K562 (cell line): ENCODE data around the gene PCSK6. TPM values are rescaled to one million over a fixed set of nuclear protein-coding genes. Genes with fewer than 3 reads are reported as not detected.

Experiments
- ATAC-seq: fragments of 200-7000 bp; cut with Tn5 transposase; 3 replicates; pipeline ENCODE4 v1.9.1; 2020; ENCODE audit warnings: moderate library complexity
- BruUV-seq: library from RNA; stranded (reverse); fragments of 400-500 nt; replicated peaks from 2 replicates; lab custom pipeline; 2021; lab: Mats Ljungman, UMichigan
- CTCF ChIA-PET: fragments of 300-600 bp; formaldehyde crosslinking; extraction: SDS; loops from one replicate; lab custom pipeline; 2021; ENCODE audit warnings: low intra/inter-chr PET ratio; lab: Yijun Ruan, JAX
- POLR2A ChIA-PET: fragments of 300-600, 350-650 bp; sonication (Branson Sonifier 250); formaldehyde crosslinking; extraction: SDS; loops from one replicate; lab custom pipeline; 2021; ENCODE audit warnings: antibody characterized with exemption, inconsistent platforms; lab: Yijun Ruan, JAX
- DNase-seq, 4 experiments: peaks; one replicate each; pipeline versions ENCODE4 v3.0.0 to v3.0.0-alpha.2; 2011 to 2018; ENCODE audit warnings: low spot score in 3 of 4, mixed read lengths in 3 of 4; ENCODE audit errors: extremely low read depth in 1 of 4
- FAIRE-seq: peaks from 2 replicates; lab custom pipeline; 2011; peaks lifted over from hg19 to GRCh38; lab: Jason Lieb, UNC
- H2AFZ ChIP-seq: 2 replicates; pipeline ENCODE4 v1.6.0; 2011; ENCODE audit warnings: low read depth, low read length, control low read depth, inconsistent platforms
- H3K27ac ChIP-seq: fragments of 200-600 bp; 3 replicates; pipeline ENCODE4 v1.8.0; 2011; ENCODE audit warnings: low read depth, mild to moderate bottlenecking, control low read depth, inconsistent platforms, low read length, moderate library complexity, mixed read lengths; ENCODE audit errors: extremely low read depth
- H3K27me3 ChIP-seq, 2 experiments: fragments of 300-600 bp in 1 of 2; 2 replicates in 1 of 2; 3 replicates in 1 of 2; pipeline versions ENCODE4 v1.6.0 to v1.8.0; 2011; ENCODE audit warnings: inconsistent platforms in 2 of 2, low read length in 2 of 2, mild to moderate bottlenecking in 1 of 2, mixed read lengths in 1 of 2, moderate library complexity in 1 of 2; ENCODE audit not compliant: control insufficient read depth in 2 of 2, insufficient read depth in 2 of 2
- H3K36me3 ChIP-seq: fragments of 300-600 bp; 3 replicates; pipeline ENCODE4 v1.8.0; 2011; ENCODE audit warnings: mild to moderate bottlenecking, low read length, inconsistent platforms; ENCODE audit not compliant: control insufficient read depth, insufficient read depth
- H3K4me1 ChIP-seq, 2 experiments: fragments of 200-600 bp in 1 of 2; replicated peaks in 1 of 2; 2 replicates in 1 of 2; 3 replicates in 1 of 2; pipeline versions ENCODE4 v1.5.1 to v1.8.0; 2011; ENCODE audit warnings: inconsistent platforms in 2 of 2, low read length in 2 of 2, mild to moderate bottlenecking in 1 of 2, mixed read lengths in 1 of 2, moderate library complexity in 1 of 2; ENCODE audit not compliant: control insufficient read depth in 2 of 2, insufficient read depth in 2 of 2
- H3K4me2 ChIP-seq: 2 replicates; pipeline ENCODE4 v1.6.1; 2011; ENCODE audit warnings: low read length, control low read depth, inconsistent platforms, mixed read lengths; ENCODE audit not compliant: insufficient read depth
- H3K4me3 ChIP-seq: fragments of 200-600 bp; sonication (generic), shearing (Covaris generic); 2 replicates; pipeline ENCODE4 v1.5.1; 2016; ENCODE audit warnings: control low read depth, inconsistent platforms
- H3K79me2 ChIP-seq: fragments of 200-600 bp; 3 replicates; pipeline ENCODE4 v1.8.0; 2011; ENCODE audit warnings: low read length, inconsistent platforms; ENCODE audit not compliant: control insufficient read depth, insufficient read depth
- H3K9ac ChIP-seq, 2 experiments: 2 replicates each; pipeline versions ENCODE4 v1.6.0 to v1.6.1; 2011; ENCODE audit warnings: low read depth in 2 of 2, low read length in 2 of 2, control low read depth in 1 of 2, inconsistent platforms in 1 of 2, mild to moderate bottlenecking in 1 of 2, mixed read lengths in 1 of 2; ENCODE audit not compliant: insufficient read depth in 1 of 2
- H3K9me1 ChIP-seq: one replicate; pipeline ENCODE4 v1.6.0; 2011; ENCODE audit warnings: inconsistent platforms, mild to moderate bottlenecking, low read length, moderate library complexity; ENCODE audit not compliant: control insufficient read depth, insufficient read depth
- H3K9me3 ChIP-seq: replicated peaks from 2 replicates; pipeline ENCODE4 v1.5.1; 2011; ENCODE audit warnings: low read depth, low read length, inconsistent platforms; ENCODE audit not compliant: control insufficient read depth, insufficient read depth
- H4K20me1 ChIP-seq: replicated peaks from 2 replicates; pipeline ENCODE4 v1.6.1; 2011; ENCODE audit warnings: low read length, inconsistent platforms, mixed read lengths; ENCODE audit not compliant: control insufficient read depth, insufficient read depth
- ILF3 ChIP-seq: fragments of 450-650 bp; IDR thresholded peaks from 2 replicates; pipeline ENCODE4 v1.6.1; 2018; ENCODE audit warnings: antibody characterized with exemption, mild to moderate bottlenecking, moderate library complexity, borderline replicate concordance
- IRF2 ChIP-seq: sonication (generic); formaldehyde crosslinking; IDR thresholded peaks from 2 replicates; pipeline ENCODE4 v1.8.1; 2022; ENCODE audit warnings: mild to moderate bottlenecking, missing genetic modification reagents
- NR2C1 ChIP-seq, 2 experiments: fragments of 450-650 bp; IDR thresholded peaks; 2 replicates each; pipeline ENCODE4 v1.6.1; 2017; ENCODE audit warnings: mild to moderate bottlenecking in 2 of 2, antibody characterized with exemption in 1 of 2, inconsistent platforms in 1 of 2, missing compliant biosample characterization in 1 of 2, missing genetic modification characterization in 1 of 2
- TCFL5 ChIP-seq: fragments of 250-450 bp; sonication (Bioruptor Pico); conservative IDR thresholded peaks from 2 replicates; pipeline ENCODE4 v1.6.1; 2021; ENCODE audit warnings: mild to moderate bottlenecking, moderate library complexity, matching md5 sums
- ZNF3 ChIP-seq: fragments of 250-450 bp; sonication (Bioruptor Pico); IDR thresholded peaks from 2 replicates; pipeline ENCODE4 v1.5.0; 2021; ENCODE audit warnings: mild to moderate bottlenecking, moderate library complexity
- ZNF707 ChIP-seq: fragments of 250-450 bp; sonication (Bioruptor Pico); conservative IDR thresholded peaks from 2 replicates; pipeline ENCODE4 v1.8.0; 2022; ENCODE audit warnings: inconsistent platforms, mild to moderate bottlenecking, moderate library complexity
- ZNF76 ChIP-seq: fragments of 250-450 bp; sonication (Bioruptor Pico); IDR thresholded peaks from 2 replicates; pipeline ENCODE4 v1.4.0; 2020; ENCODE audit warnings: mild to moderate bottlenecking, moderate library complexity, borderline replicate concordance
- ZNF77 ChIP-seq: fragments of 250-450 bp; sonication (Bioruptor Pico); IDR thresholded peaks from 2 replicates; pipeline ENCODE4 v1.5.0; 2020
- WGBS: fragments of 100-300 bp; shearing (Covaris generic); methylation state at CpG from one replicate; pipeline ENCODE4 v1.1.6; 2016; ENCODE audit warnings: low coverage, mixed read lengths; ENCODE audit not compliant: insufficient coverage; ENCODE audit errors: missing lambda C conversion rate; 5-methylcytosine and 5-hydroxymethylcytosine counted together
- in situ Hi-C: fragments of 300-500 bp; cut with MboI; formaldehyde crosslinking; loops from 4 replicates; pipeline ENCODE4 v1.15.0; 2018; ENCODE audit warnings: inconsistent platforms, mixed read lengths
- intact Hi-C: fragments of 100-400 bp; cut with micrococcal nuclease; formaldehyde crosslinking; loops from 2 replicates; pipeline ENCODE4 v1.14.2; 2022
- polyA plus RNA-seq, 8 experiments: library from polyadenylated mRNA; depleted of rRNA in 4 of 8; stranded (reverse) in 5 of 8; unstranded in 3 of 8; fragments of >200 nt; fragmentation: Nextera tagmentation in 2 of 8; fragmentation: Illumina TruSeq in 1 of 8; extraction: Ambion mirVana in 2 of 8; extraction: Trizol in 1 of 8; gene quantifications; 2 replicates each; pipeline versions ENCODE4 v1.2.1 to v1.2.3, GENCODE V29; 2011 to 2014; ENCODE audit warnings: inconsistent platforms in 1 of 8, missing spikeins in 1 of 8
- total RNA-seq, 7 experiments: library from RNA; depleted of rRNA in 6 of 7; stranded (reverse); fragments of >200 nt in 6 of 7; fragmentation: Illumina TruSeq in 2 of 7; extraction: Trizol in 2 of 7; gene quantifications; 2 replicates each; pipeline versions ENCODE4 v1.2.1 to v1.2.3, GENCODE V29; 2011 to 2021; ENCODE audit warnings: low replicate concordance in 1 of 7

Gene PCSK6
- total and polyA plus RNA-seq, 9 of the 15 experiments (the other 6 are each of a cell fraction or from before 2014, with no cell fraction given), result 2.2 to 32.6 (median 14.5) TPM

DNA sequence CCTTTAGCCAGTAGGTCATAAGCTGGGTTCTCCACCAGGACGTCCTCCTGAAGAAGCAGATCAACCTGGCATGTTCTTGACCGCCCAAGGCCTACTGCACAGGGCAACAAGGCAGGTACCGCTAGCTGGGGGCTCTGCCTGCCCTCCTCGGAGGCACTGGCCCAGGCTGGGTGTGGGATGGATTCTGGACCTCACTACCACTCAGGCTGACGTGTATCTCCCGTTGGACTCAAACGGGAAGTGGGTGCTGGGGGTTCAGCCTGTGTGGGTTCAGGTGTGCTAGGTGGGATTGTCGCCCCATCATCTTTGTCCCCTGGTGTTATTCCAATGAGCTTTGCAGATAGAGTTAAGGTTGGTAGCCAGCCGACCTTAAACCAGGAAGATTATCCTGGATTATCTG is 99.4 kb downstream of the PCSK6 start:
- CTCF ChIA-PET, result no interaction called here
- ATAC-seq (no peak), DNase-seq (no peak), FAIRE-seq (no peak)
- TF ChIP-seq ZNF76 (CRISPR knock-in tag) (no peak), NR2C1 (IDR thresholded peaks at IDR 0.05) (no peak), NR2C1 (tag; IDR thresholded peaks at IDR 0.05) (no peak), ZNF3 (CRISPR knock-in tag) (no peak), ILF3 (no peak), ZNF707 (no peak), TCFL5 (CRISPR knock-in tag) (no peak), ZNF77 (CRISPR knock-in tag) (no peak), IRF2 (no peak)
- in situ Hi-C loops (no loop called here), intact Hi-C loops (no loop called here)
- Histone ChIP-seq H3K9ac (no peak overlapping the region; a peak in 1 of 4 replicates), H3K27ac (no peak overlapping the region), H3K9me3 (no peaks in the 10 kb centered on the region), H3K79me2 (no peaks in the 10 kb centered on the region), H3K4me2 (no peak overlapping the region), H3K4me3 (no peak overlapping the region), H3K9me1 (no peaks in the 10 kb centered on the region), H3K4me1 (no peaks in the 10 kb centered on the region), H4K20me1 (peaks cover 2% of the 10 kb centered on the region; the same call in 1 of the 2 replicates), H3K27me3 (peaks cover 0 to 36% of the 10 kb centered on the region in 2 experiments; a peak in 3 of 5 replicates), H2AFZ (no peak overlapping the region), H3K36me3 (peaks cover 27% of the 10 kb centered on the region; the same call in 1 of the 3 replicates)
- BruUV-seq, result no TSS peak
- whole genome bisulfite sequencing, result 43% methylated on average over 9 of the region's 9 CpGs
- POLR2A ChIA-PET, result no interaction called here
